Epithelial cell of proximal tubule (primary cell): Measurements from ENCODE around the gene MPI. TPM values are rescaled to one million over a fixed set of nuclear protein-coding genes. Genes with fewer than 3 reads are reported as not detected.

Experiments used
- DNase-seq: peaks from one replicate; pipeline ENCODE4 v3.0.0-alpha.2; 2011; ENCODE audit warnings: low read depth
- H3K4me3 ChIP-seq: 2 replicates; pipeline ENCODE4 v1.5.1; 2011; ENCODE audit warnings: low read depth, mild to moderate bottlenecking, low read length
- total RNA-seq: library from RNA; depleted of rRNA; stranded (reverse); fragments of >200 nt; gene quantifications from 2 replicates; pipeline ENCODE4 v1.2.3, GENCODE V29; 2015
- TF ChIP-seq, protein P1 (sequence below): conservative IDR thresholded peaks from 2 replicates; pipeline ENCODE4 v1.5.1; 2012; ENCODE audit warnings: low read depth, mild to moderate bottlenecking, low read length

Gene MPI
- total RNA-seq, 1 donor from 2014 or later: 64.2 TPM

DNA sequence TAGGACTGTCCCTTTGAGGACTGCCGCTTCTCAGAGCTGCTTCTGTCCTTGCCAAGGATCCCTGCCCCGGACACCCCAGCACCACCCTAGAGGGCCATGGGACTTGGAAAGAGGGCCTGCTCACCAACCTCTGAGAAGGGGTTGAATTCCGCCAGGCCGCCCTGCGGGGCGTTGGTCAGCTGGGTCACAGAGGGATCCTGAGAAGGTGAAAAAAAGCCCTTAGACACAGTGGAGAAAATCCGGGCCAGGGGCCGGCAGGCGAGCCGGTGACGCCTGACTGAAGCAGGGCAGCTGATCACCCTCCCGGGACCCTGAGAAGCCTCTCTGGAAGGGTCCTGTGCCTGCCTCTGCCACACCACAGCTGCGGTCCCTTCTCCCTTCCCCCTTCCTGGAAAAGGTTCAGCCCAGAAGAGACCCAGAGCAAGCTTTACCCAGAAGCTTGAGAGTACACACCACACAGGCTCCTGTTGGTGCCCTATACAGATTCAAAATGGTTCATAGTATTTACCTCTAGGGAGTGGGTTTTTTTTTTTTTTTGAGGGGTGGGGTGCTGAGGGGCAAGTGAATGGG is 35.3 kb upstream of the MPI start:
- TF ChIP-seq, protein P1, sequence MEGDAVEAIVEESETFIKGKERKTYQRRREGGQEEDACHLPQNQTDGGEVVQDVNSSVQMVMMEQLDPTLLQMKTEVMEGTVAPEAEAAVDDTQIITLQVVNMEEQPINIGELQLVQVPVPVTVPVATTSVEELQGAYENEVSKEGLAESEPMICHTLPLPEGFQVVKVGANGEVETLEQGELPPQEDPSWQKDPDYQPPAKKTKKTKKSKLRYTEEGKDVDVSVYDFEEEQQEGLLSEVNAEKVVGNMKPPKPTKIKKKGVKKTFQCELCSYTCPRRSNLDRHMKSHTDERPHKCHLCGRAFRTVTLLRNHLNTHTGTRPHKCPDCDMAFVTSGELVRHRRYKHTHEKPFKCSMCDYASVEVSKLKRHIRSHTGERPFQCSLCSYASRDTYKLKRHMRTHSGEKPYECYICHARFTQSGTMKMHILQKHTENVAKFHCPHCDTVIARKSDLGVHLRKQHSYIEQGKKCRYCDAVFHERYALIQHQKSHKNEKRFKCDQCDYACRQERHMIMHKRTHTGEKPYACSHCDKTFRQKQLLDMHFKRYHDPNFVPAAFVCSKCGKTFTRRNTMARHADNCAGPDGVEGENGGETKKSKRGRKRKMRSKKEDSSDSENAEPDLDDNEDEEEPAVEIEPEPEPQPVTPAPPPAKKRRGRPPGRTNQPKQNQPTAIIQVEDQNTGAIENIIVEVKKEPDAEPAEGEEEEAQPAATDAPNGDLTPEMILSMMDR: no peak
- no peak overlapping the region for H3K4me3 ChIP-seq
- DNase-seq: no peak

DNA sequence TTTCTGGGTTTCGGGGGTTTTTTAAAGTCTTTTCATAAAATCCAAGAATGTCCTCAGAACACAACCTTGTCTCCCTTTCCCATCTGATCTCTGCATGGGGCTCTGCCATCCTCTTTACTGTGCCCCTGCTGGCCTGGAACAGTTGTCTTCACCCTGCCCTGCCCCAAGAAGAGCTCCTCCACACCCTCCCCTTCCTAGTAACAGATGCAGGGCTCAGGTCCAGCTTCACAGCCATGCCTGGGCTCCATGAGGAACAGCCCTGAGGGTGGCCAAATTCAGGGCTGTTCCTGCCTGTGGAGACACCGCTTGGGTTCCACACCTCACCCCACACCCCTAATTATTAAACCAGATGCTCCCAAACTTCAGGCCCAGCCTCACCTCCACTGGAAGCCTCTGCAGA is 34.0 kb upstream of the MPI start:
- TF ChIP-seq, protein P1: no peak
- no peak for DNase-seq
- H3K4me3 ChIP-seq: no peak overlapping the region

DNA sequence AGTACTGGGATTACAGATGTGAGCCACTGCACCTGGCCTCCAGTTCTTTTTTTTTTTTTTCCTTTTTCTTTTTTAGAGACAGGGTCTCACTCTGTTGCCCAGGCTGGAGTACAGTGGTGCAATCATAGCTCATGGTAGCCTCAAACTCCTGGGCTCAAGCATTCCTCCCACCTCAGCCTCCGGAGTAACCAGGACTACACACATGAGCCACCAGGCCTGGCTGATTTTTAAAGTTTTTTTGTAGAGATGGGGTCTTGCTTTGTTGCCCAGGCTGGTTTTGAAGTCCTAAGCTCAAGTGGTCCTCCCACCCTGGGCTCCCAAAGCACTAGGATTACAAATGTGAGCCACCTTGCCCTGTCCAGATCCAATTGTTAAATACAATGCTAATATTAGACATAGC is 33.3 kb upstream of the MPI start:
- TF ChIP-seq, protein P1: no peak
- no peak for DNase-seq
- no peak overlapping the region for H3K4me3 ChIP-seq

DNA sequence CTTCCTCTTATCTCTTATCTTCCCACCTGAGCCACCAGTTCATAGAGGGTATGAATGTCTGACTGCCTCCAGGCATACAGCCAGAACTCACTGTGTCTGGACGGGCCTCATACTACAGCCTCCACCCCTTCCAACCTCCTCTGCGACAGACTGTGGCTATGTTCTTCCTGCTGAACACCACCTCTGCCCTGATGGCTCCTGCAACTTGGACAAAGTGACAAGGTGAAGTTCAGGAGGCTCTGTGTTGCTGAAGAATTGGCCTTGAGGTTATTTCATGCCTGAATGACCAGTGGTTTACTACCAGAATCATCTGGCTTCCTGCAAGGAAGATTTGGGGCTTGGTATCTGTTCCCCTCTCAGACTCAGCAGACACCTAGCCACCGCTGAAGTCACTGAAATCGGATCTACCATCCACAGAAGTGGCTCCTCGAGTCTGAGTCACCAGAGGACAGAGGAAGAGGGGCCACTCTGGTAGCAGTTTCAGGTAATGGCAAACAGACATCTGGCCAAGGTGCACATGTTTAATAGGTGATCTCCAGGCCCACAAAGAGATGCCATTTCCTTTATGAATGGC is 32.7 kb upstream of the MPI start:
- TF ChIP-seq, protein P1: no peak
- no peak overlapping the region for H3K4me3 ChIP-seq
- no peak for DNase-seq

DNA sequence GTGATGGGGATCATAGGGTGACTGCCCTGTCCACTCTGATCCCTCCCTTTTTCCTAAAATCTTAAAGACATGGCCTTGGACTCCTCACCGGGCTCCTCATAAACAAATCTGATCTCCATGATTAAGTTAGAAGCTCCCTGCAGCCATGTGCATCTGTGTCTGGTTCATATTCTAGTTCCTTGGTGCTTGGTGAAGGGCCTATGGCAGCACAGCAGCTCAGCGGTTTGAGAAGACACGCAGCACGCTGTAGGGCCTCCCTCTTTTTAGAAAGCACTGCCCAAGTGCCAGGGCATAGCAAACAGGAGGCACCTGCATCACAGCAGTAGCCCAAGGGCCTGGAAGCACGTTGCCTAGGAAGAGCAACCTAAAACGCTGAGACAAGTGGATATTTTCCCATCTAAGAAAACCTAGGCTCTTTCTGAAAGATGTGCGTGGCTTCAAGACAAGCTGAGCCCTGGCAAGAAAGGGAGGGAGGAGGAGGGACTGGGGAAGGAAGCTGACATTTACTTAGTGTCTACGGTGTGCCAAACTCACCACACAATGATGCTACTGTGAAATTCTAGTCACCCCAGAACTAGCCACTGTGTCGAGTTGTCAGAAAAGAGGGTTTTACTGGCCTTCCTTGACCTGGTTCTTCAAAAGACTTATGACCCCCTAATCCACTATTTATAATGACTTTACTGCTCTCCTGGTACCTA is 32.0 kb upstream of the MPI start:
- no peak overlapping the region for H3K4me3 ChIP-seq
- TF ChIP-seq, protein P1: no peak
- no peak for DNase-seq

DNA sequence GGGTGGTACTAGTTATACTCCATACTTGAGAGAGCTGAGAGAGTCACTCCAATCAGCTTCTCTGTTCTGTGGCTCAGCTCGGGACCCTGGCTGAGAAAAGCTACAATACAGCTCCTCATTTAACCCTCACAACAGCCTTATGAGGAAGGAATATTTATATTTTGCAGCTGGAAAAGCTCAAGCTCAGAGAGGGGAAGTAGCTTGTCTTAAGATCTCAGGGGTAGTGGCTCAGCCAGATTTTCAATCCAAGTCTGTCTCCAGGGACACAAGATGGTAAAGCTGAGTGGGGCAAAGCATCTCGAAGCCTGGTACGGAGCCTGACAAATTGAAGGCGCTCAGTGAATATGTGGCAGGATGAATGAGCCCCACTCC is 31.5 kb upstream of the MPI start:
- DNase-seq: no peak
- TF ChIP-seq, protein P1: no peak
- H3K4me3 ChIP-seq: no peak overlapping the region
